ENCODE results near the gene UBE2Q1.

DNA sequence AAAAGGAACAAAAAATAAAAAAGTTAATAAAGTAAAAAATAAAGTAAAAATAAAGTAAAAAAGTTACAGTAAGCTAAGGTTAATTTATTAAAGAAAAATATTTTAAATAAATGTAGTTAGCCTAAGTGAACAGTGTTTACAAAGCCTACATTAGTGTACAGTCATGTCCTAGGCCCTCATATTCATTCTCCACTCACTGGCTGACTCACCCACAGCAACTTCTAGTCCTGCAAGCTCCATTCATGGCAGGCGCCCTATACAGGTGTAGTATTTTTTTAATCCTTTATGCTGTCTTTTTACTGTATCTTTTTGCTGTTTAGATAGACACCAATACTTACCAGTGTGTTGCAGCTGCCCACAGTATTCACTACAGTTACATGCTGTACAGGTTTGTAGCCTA lies 37.2 kb upstream of the UBE2Q1 start:
- TF ChIP-seq, protein P1, sequence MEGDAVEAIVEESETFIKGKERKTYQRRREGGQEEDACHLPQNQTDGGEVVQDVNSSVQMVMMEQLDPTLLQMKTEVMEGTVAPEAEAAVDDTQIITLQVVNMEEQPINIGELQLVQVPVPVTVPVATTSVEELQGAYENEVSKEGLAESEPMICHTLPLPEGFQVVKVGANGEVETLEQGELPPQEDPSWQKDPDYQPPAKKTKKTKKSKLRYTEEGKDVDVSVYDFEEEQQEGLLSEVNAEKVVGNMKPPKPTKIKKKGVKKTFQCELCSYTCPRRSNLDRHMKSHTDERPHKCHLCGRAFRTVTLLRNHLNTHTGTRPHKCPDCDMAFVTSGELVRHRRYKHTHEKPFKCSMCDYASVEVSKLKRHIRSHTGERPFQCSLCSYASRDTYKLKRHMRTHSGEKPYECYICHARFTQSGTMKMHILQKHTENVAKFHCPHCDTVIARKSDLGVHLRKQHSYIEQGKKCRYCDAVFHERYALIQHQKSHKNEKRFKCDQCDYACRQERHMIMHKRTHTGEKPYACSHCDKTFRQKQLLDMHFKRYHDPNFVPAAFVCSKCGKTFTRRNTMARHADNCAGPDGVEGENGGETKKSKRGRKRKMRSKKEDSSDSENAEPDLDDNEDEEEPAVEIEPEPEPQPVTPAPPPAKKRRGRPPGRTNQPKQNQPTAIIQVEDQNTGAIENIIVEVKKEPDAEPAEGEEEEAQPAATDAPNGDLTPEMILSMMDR (conservative IDR thresholded peaks at IDR 0.05 in 1 of 2, IDR thresholded peaks at IDR 0.05 in 1 of 2; ENCODE audit: low read depth in 1 of 2, low read length in 2 of 2) = no peak
- TF ChIP-seq EZH2 (IDR thresholded peaks at IDR 0.05; ENCODE audit: low read length, missing control alignments) = no peak

All from fibroblast of lung (primary cell).